Measurements from ENCODE around the gene HES3.

- TF ChIP-seq POLR2A (IDR thresholded peaks at IDR 0.05; ENCODE audit: low read depth) (no peak), EP300 (IDR thresholded peaks at IDR 0.05) (no peak), CTCF (IDR thresholded peaks at IDR 0.05) (no peak), POLR2AphosphoS5 (IDR thresholded peaks at IDR 0.05) (no peak)
Observed at GRCh38 chr1:6248161-6248776, 4.3 kb downstream of the HES3 start.
